Breast epithelium (tissue), 4 donors: ENCODE results near the gene VWC2. TPM values are rescaled to one million over a fixed set of nuclear protein-coding genes. Genes with fewer than 3 reads are reported as not detected.

Experiments
- DNase-seq, 2 donors: peaks; one replicate each; pipeline ENCODE4 v3.0.0-alpha.2; 2019; ENCODE audit warnings: low spot score in 2 of 2
- H3K27ac ChIP-seq, 2 donors: fragments of 200-600 bp; sonication (generic) in 1 of 2; one replicate each; pipeline ENCODE4 v1.5.1; 2016 to 2019; ENCODE audit warnings: mild to moderate bottlenecking in 1 of 2
- H3K27me3 ChIP-seq, 2 donors: fragments of 200-600 bp; sonication (generic) in 1 of 2; one replicate each; pipeline versions ENCODE4 v1.5.1 to v1.6.0; 2017 to 2019; ENCODE audit warnings: control low read depth in 1 of 2, mild to moderate bottlenecking in 1 of 2
- H3K36me3 ChIP-seq: fragments of 200-600 bp; one replicate; pipeline ENCODE4 v1.5.1; 2019
- H3K4me1 ChIP-seq, 2 donors: fragments of 200-600 bp; sonication (generic); one replicate each; pipeline ENCODE4 v1.5.1; 2016 to 2019; ENCODE audit warnings: control low read depth in 1 of 2
- H3K4me3 ChIP-seq, 3 donors: fragments of 200-600 bp; sonication (generic); 1 replicate in 2 of 3; 2 replicates in 1 of 3; pipeline ENCODE4 v1.5.1; 2016 to 2019; ENCODE audit warnings: mild to moderate bottlenecking in 3 of 3, moderate library complexity in 2 of 3
- H3K9me3 ChIP-seq, 2 donors: fragments of 200-600 bp; sonication (generic) in 1 of 2; one replicate each; pipeline ENCODE4 v1.5.1; 2016 to 2019; ENCODE audit warnings: control low read depth in 1 of 2
- POLR2A ChIP-seq: fragments of 450-650 bp; IDR thresholded peaks from one replicate; pipeline ENCODE4 v1.6.1; 2016; ENCODE audit warnings: antibody characterized with exemption, mild to moderate bottlenecking, moderate library complexity
- POLR2AphosphoS5 ChIP-seq, 3 donors: sonication (generic); formaldehyde crosslinking; IDR thresholded peaks; one replicate each; pipeline ENCODE4 v1.6.1; 2017; ENCODE audit warnings: antibody characterized with exemption in 3 of 3
- intact Hi-C: fragments of 100-400 bp; cut with DNase I; formaldehyde crosslinking; loops from one replicate; pipeline ENCODE4 v1.15.1; 2023; ENCODE audit warnings: low total_unique reads
- total RNA-seq, 3 donors: library from RNA; depleted of rRNA; stranded (reverse); fragments of >200 nt; gene quantifications; one replicate each; pipeline ENCODE4 v1.1.0, GENCODE V29; 2016
- TF ChIP-seq, protein P1 (sequence below), 3 donors: fragments of 450-650 bp; IDR thresholded peaks; one replicate each; pipeline ENCODE4 v1.5.1; 2016 to 2017; ENCODE audit warnings: antibody characterized with exemption in 3 of 3, mild to moderate bottlenecking in 3 of 3, moderate library complexity in 3 of 3

Gene VWC2
- total RNA-seq, 3 donors from 2014 or later, result under 0.01 to 0.16 TPM; not detected in 1

- TF ChIP-seq, protein P1, sequence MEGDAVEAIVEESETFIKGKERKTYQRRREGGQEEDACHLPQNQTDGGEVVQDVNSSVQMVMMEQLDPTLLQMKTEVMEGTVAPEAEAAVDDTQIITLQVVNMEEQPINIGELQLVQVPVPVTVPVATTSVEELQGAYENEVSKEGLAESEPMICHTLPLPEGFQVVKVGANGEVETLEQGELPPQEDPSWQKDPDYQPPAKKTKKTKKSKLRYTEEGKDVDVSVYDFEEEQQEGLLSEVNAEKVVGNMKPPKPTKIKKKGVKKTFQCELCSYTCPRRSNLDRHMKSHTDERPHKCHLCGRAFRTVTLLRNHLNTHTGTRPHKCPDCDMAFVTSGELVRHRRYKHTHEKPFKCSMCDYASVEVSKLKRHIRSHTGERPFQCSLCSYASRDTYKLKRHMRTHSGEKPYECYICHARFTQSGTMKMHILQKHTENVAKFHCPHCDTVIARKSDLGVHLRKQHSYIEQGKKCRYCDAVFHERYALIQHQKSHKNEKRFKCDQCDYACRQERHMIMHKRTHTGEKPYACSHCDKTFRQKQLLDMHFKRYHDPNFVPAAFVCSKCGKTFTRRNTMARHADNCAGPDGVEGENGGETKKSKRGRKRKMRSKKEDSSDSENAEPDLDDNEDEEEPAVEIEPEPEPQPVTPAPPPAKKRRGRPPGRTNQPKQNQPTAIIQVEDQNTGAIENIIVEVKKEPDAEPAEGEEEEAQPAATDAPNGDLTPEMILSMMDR (IDR thresholded peaks at IDR 0.05), result no peak
- TF ChIP-seq POLR2A (no peak), POLR2AphosphoS5 (IDR thresholded peaks at IDR 0.05) (no peak)
Measured at GRCh38 chr7:49766966-49767365, 6.5 kb upstream of the VWC2 start.

GRCh38 chr7:49767719-49768118 lies 5.7 kb upstream of the VWC2 start:
- Histone ChIP-seq H3K4me1 (no peaks in the 10 kb centered on the region), H3K27me3 (peaks cover 0 to 9% of the 10 kb centered on the region in 2 donors), H3K36me3 (no peaks in the 10 kb centered on the region), H3K9me3 (no peaks in the 10 kb centered on the region), H3K27ac (no peak overlapping the region), H3K4me3 (no peak overlapping the region)
- intact Hi-C loops, result no loop called here
- DNase-seq, result no peak
- TF ChIP-seq, protein P1 (IDR thresholded peaks at IDR 0.05), result no peak
- no peak for TF ChIP-seq POLR2A
- no peak for TF ChIP-seq POLR2AphosphoS5 (IDR thresholded peaks at IDR 0.05)

More at GRCh38 chr7:49766966-49767365, 6.5 kb upstream of the VWC2 start:
- Histone ChIP-seq H3K4me1 (no peaks in the 10 kb centered on the region), H3K4me3 (no peak overlapping the region), H3K9me3 (no peaks in the 10 kb centered on the region), H3K27me3 (peaks cover 0 to 3% of the 10 kb centered on the region in 2 donors), H3K27ac (no peak overlapping the region), H3K36me3 (no peaks in the 10 kb centered on the region)
- no peak for DNase-seq
- intact Hi-C loops, result no loop called here

- DNase-seq, result no peak
- TF ChIP-seq POLR2A (no peak), POLR2AphosphoS5 (IDR thresholded peaks at IDR 0.05) (no peak)
- TF ChIP-seq, protein P1 (IDR thresholded peaks at IDR 0.05), result no peak
- Histone ChIP-seq H3K27ac (no peak overlapping the region), H3K9me3 (no peaks in the 10 kb centered on the region), H3K27me3 (peaks cover 0 to 14% of the 10 kb centered on the region in 2 donors), H3K36me3 (no peaks in the 10 kb centered on the region), H3K4me3 (no peak overlapping the region), H3K4me1 (no peaks in the 10 kb centered on the region)
- intact Hi-C loops, result no loop called here
Measured at GRCh38 chr7:49768254-49768653, 5.2 kb upstream of the VWC2 start.

DNA sequence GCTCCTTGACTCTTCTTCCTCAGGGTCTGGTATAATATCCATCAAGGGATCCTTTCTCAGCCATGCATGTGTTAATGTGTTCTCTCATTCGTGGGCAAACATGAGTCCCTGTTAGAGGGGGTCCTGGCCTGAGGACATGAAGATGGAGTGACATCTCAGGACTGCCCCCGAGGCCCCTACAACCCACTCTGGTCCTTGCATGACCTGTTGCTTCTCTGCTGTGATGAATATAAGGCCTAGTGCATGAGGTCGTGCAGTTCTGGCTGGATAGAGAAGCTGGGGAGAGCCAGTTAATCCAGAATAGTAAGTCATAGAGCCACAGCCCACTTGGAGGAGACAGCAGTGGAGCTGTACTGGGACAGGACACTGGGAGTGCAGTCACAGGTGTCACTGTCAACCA lies 4.6 kb upstream of the VWC2 start:
- Histone ChIP-seq H3K27me3 (peaks cover 0 to 20% of the 10 kb centered on the region in 2 donors), H3K36me3 (no peaks in the 10 kb centered on the region), H3K27ac (no peak overlapping the region), H3K9me3 (no peaks in the 10 kb centered on the region), H3K4me3 (no peak overlapping the region), H3K4me1 (no peaks in the 10 kb centered on the region)
- intact Hi-C loops, result no loop called here
- no peak for DNase-seq
- TF ChIP-seq POLR2AphosphoS5 (IDR thresholded peaks at IDR 0.05) (no peak), POLR2A (no peak)
- TF ChIP-seq, protein P1 (IDR thresholded peaks at IDR 0.05), result no peak

- Histone ChIP-seq H3K9me3 (no peaks in the 10 kb centered on the region), H3K27ac (no peak overlapping the region), H3K4me1 (peaks cover 3 to 5% of the 10 kb centered on the region in 2 donors), H3K4me3 (no peak overlapping the region), H3K27me3 (peaks cover 0 to 25% of the 10 kb centered on the region in 2 donors), H3K36me3 (no peaks in the 10 kb centered on the region)
- DNase-seq, result no peak
- intact Hi-C loops, result no loop called here
- TF ChIP-seq POLR2A (no peak), POLR2AphosphoS5 (IDR thresholded peaks at IDR 0.05) (no peak)
- TF ChIP-seq, protein P1 (IDR thresholded peaks at IDR 0.05), result no peak
Measured at GRCh38 chr7:49769285-49769857, 4.1 kb upstream of the VWC2 start.
